OCI-LY7 (cell line): ENCODE measurements around the gene RAD51B. TPM values are rescaled to one million over a fixed set of nuclear protein-coding genes. Genes with fewer than 3 reads are reported as not detected.

Experiments
- BruUV-seq: library from RNA; stranded (reverse); fragments of 400-500 nt; replicated peaks from 2 replicates; lab custom pipeline; 2021; lab: Mats Ljungman, UMichigan
- CTCF ChIA-PET: fragments of 300-600 bp; sonication (Branson Sonifier 250); formaldehyde crosslinking; loops from one replicate; lab custom pipeline; 2022; ENCODE audit warnings: antibody characterized with exemption; ENCODE audit not compliant: unreplicated experiment; lab: Charles Lee
- POLR2A ChIA-PET: fragments of 300-600 bp; sonication (Branson Sonifier 250); formaldehyde crosslinking; loops from one replicate; lab custom pipeline; 2022; ENCODE audit warnings: antibody characterized with exemption; lab: Charles Lee
- DNase-seq: peaks from one replicate; pipeline ENCODE4 v3.0.0-alpha.2; 2015; ENCODE audit warnings: low spot score
- H2AFZ ChIP-seq: fragments of 200-600 bp; sonication (generic), shearing (Covaris generic); 2 replicates; pipeline ENCODE4 v1.6.1; 2014; ENCODE audit warnings: mild to moderate bottlenecking, antibody characterized with exemption, low read length, moderate library complexity
- H3K27ac ChIP-seq: fragments of 200-600 bp; sonication (generic); 2 replicates; pipeline ENCODE4 v1.5.1; 2014; ENCODE audit warnings: mixed run types, low read depth, mild to moderate bottlenecking, moderate library complexity, low read length, inconsistent platforms; ENCODE audit not compliant: poor library complexity, severe bottlenecking
- H3K36me3 ChIP-seq: fragments of 200-600 bp; sonication (generic); 2 replicates; pipeline ENCODE4 v1.6.1; 2014; ENCODE audit warnings: mild to moderate bottlenecking, antibody characterized with exemption, low read length, moderate library complexity, mixed read lengths; ENCODE audit not compliant: insufficient read depth
- H3K4me1 ChIP-seq: fragments of 200-600 bp; sonication (generic); 2 replicates; pipeline ENCODE4 v1.5.1; 2014; ENCODE audit warnings: mild to moderate bottlenecking, low read length; ENCODE audit not compliant: insufficient read depth, poor library complexity, severe bottlenecking
- H3K4me2 ChIP-seq: fragments of 200-600 bp; sonication (generic); 2 replicates; pipeline ENCODE4 v1.6.1; 2014; ENCODE audit warnings: mild to moderate bottlenecking, low read length
- H3K4me3 ChIP-seq: fragments of 200-600 bp; sonication (generic); 2 replicates; pipeline ENCODE4 v1.5.1; 2014; ENCODE audit warnings: mild to moderate bottlenecking, low read depth, low read length; ENCODE audit not compliant: poor library complexity, severe bottlenecking
- H3K79me2 ChIP-seq: fragments of 200-600 bp; sonication (generic); 2 replicates; pipeline ENCODE4 v1.6.1; 2016; ENCODE audit warnings: low read depth, mild to moderate bottlenecking, low read length, moderate library complexity, mixed read lengths; ENCODE audit not compliant: insufficient read depth
- H3K9me2 ChIP-seq: fragments of 200-600 bp; sonication (generic); 2 replicates; pipeline ENCODE4 v1.6.1; 2016; ENCODE audit warnings: mild to moderate bottlenecking, low read length, mixed read lengths; ENCODE audit not compliant: insufficient read depth
- H3K9me3 ChIP-seq: fragments of 200-600 bp; sonication (generic); 2 replicates; pipeline ENCODE4 v1.6.1; 2014; ENCODE audit warnings: mild to moderate bottlenecking, mixed run types, low read length, mixed read lengths
- H4K20me1 ChIP-seq: fragments of 200-600 bp; sonication (generic); 2 replicates; pipeline ENCODE4 v1.6.1; 2014; ENCODE audit warnings: mild to moderate bottlenecking, antibody characterized with exemption, low read length, moderate library complexity, mixed read lengths; ENCODE audit not compliant: insufficient read depth
- EZH2phosphoT487 ChIP-seq: fragments of 200-600 bp; sonication (generic); IDR thresholded peaks from 2 replicates; pipeline ENCODE4 v1.6.1; 2018; ENCODE audit warnings: low read depth, borderline replicate concordance, mild to moderate bottlenecking, mixed run types, antibody characterized with exemption, low read length, moderate library complexity, mixed read lengths
- intact Hi-C: fragments of 100-400 bp; cut with micrococcal nuclease; formaldehyde crosslinking; loops from one replicate; pipeline ENCODE4 v1.10.0; 2022; ENCODE audit not compliant: unreplicated experiment
- total RNA-seq, 2 experiments: library from RNA; depleted of rRNA in 1 of 2; stranded (reverse); fragments of >200 nt in 1 of 2; shearing (Covaris generic) in 1 of 2; gene quantifications; 2 replicates each; pipeline ENCODE4 v1.2.3, GENCODE V29; 2014 to 2022
- TF ChIP-seq, protein P1 (sequence below): fragments of 200-600 bp; sonication (generic); conservative IDR thresholded peaks from 2 replicates; pipeline ENCODE4 v1.5.1; 2014; ENCODE audit warnings: mild to moderate bottlenecking, antibody characterized with exemption, low read length, moderate library complexity, mixed read lengths

The RAD51B gene
- total RNA-seq, 2 experiments from 2014 or later, result 41.4 to 89.9 TPM

GRCh38 chr14:68346556-68347343 is 527.2 kb downstream of the RAD51B start:
- POLR2A ChIA-PET, result interaction anchor here (0.6 to 2.8 kb wide), 4 partner anchors 8 to 144 kb away, joined by 3 to 15 read pairs (median 3); no protein-coding TSS in a partner anchor
- H3K79me2 ChIP-seq, result no peaks in the 10 kb centered on the region

DNA sequence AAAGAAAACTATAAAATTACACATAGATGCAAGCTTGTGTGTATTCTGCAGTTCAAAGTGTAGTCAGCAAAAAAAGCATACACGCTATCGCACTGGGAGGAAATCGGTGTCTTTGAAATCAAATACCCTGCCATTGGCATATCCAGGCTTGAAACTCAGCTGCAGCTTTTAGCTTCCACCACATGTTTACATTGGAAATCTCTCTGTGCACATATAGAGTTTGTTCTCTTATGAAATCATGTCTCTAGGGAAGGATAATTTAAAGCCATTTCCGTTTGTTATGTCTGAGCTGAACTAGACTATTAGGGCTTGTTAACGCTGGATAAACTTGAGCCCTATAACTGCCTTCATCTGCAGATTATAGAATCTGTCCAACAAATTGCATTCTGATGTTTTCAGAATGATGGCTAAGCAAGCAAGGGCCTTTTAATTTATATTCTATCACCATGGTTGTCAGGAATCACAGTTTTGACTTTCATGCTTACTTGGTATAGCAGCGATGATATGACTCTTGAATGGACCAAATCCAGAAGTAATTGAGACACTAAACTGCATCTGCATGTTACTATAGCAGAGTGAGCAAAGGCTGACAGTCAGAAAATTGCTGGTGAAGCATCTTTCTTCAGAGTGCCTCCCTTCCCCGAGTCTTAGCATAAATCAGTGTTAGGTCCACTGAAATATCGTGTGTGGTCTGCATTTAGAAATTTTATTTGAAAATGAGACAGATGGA is 530.5 kb downstream of the RAD51B start:
- ChIA-PET CTCF (no interaction called here), POLR2A (no interaction called here)
- H3K4me2 ChIP-seq, result no peak overlapping the region
- H3K4me3 ChIP-seq, result no peak overlapping the region
- H3K4me1 ChIP-seq, result peaks cover 9% of the 10 kb centered on the region
- H3K9me3 ChIP-seq, result peaks cover 8% of the 10 kb centered on the region; the same call in 1 of the 2 replicates
- no peaks in the 10 kb centered on the region for H3K9me2 ChIP-seq
- no peak for DNase-seq
- H2AFZ ChIP-seq, result no peak overlapping the region
- no peaks in the 10 kb centered on the region; the same call in 1 of the 2 replicates for H3K36me3 ChIP-seq
- intact Hi-C loops, result no loop called here
- H3K27ac ChIP-seq, result no peak overlapping the region
- TF ChIP-seq, protein P1, sequence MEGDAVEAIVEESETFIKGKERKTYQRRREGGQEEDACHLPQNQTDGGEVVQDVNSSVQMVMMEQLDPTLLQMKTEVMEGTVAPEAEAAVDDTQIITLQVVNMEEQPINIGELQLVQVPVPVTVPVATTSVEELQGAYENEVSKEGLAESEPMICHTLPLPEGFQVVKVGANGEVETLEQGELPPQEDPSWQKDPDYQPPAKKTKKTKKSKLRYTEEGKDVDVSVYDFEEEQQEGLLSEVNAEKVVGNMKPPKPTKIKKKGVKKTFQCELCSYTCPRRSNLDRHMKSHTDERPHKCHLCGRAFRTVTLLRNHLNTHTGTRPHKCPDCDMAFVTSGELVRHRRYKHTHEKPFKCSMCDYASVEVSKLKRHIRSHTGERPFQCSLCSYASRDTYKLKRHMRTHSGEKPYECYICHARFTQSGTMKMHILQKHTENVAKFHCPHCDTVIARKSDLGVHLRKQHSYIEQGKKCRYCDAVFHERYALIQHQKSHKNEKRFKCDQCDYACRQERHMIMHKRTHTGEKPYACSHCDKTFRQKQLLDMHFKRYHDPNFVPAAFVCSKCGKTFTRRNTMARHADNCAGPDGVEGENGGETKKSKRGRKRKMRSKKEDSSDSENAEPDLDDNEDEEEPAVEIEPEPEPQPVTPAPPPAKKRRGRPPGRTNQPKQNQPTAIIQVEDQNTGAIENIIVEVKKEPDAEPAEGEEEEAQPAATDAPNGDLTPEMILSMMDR, result no peak
- no peak for TF ChIP-seq EZH2phosphoT487
- BruUV-seq, result no TSS peak
- no peaks in the 10 kb centered on the region for H3K79me2 ChIP-seq
- H4K20me1 ChIP-seq, result no peaks in the 10 kb centered on the region

More at GRCh38 chr14:68346556-68347343, 527.2 kb downstream of the RAD51B start:
- Histone ChIP-seq H3K36me3 (no peaks in the 10 kb centered on the region; the same call in 1 of the 2 replicates), H3K4me2 (no peak overlapping the region), H2AFZ (no peak overlapping the region), H3K4me3 (no peak overlapping the region), H3K4me1 (peaks cover 27% of the 10 kb centered on the region), H3K9me2 (no peaks in the 10 kb centered on the region), H3K9me3 (peaks cover 8% of the 10 kb centered on the region; the same call in 1 of the 2 replicates), H4K20me1 (no peaks in the 10 kb centered on the region), H3K27ac (no peak overlapping the region)
- DNase-seq, result no peak
- no peak for TF ChIP-seq EZH2phosphoT487
- TF ChIP-seq, protein P1, result no peak
- CTCF ChIA-PET, result no interaction called here
- BruUV-seq, result no TSS peak
- intact Hi-C loops, result no loop called here
